Activated effector memory CD4-positive, alpha-beta T cell treated with anti-CD3 and anti-CD28 coated beads, Interleukin-2, amount 50 U/mL, for 16 hours (primary cell): ENCODE measurements around the gene LTO1.
"Not testable (repeated sequence)": the region's sequence is repeated elsewhere in the genome, so short reads cannot be mapped to it uniquely, and the experiment has no call there.

ENCODE experiments used
- DNase-seq: peaks from one replicate; pipeline ENCODE4 v3.0.0-alpha.2; 2020

Gene LTO1

DNA sequence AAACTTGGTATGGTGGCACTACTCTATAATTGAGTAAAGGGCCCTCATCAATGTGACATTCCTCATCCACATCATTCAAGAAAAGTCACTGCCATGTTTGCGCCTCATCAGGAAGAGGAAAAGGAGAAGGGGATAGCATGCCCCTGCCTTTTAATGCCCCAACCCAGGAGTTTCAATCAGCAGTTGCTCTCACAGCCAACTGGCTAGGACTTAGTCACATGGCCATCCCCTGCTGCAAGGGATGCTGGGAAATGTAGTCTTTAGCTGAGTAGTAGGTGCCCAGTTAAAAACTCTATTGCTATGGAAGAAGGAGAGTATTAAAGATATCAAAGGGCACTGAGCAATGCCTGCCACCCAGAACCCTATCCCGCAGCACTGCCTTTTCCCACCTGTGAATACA lies 45.1 kb downstream of the LTO1 start:
- no peak for DNase-seq

DNA sequence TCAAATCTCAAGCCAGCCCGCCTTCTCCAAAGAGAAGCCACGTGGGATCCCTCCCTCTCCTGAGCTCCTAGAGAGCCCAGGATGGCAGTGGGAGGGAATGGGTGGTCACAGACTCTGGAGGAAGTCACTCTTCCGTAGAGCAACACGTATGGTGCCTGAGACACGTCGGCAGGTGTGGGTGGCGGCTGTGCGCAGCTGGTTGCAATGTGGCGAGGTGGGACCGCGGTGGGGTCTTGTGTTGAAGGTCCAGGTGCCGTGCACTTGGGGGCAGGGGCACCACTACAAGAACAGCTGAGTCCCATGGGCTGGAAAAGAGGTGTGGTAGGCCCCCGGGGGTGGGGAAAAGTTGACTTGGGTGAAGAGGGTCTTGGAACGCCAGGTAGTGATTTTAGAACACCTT lies 47.6 kb downstream of the LTO1 start:
- DNase-seq: no peak

DNA sequence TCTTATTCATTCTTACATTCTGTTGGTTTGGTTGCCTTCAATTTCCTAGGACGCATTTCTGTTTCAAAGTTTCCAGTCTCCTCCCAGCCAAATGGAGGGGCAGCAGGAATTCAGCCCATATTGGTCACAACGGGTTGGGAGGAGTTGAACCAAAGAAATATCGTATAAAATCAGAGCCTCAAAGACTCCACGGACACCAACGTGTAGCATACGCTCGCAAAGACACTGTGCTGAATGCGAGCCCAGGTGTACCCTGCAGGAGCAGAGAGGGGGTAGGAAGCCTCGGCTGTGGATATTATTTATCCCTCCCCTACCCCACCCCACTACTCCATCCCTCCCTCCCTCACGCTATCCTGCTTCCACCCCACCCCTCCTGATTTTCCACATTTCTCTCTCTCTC lies 49.7 kb downstream of the LTO1 start:
- no peak for DNase-seq

DNA sequence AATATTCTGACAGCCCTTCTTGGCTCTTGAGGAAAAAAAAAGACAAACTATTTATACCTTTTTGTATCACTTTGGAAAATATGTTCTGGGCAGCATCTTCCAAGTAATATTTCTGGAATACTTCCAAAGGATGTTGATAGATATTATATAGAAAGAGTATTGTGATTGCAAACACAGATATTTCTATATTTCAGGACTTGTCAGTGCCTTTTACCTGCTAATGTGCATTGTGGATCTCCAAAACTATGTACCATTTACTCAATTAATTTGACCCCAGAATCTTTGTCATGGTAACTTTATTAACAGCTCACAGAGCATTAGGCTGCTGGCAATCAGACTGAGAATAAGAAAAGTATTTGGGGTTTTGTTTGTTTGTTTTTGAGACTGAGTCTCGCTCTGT lies 50.9 kb downstream of the LTO1 start:
- no peak for DNase-seq

DNA sequence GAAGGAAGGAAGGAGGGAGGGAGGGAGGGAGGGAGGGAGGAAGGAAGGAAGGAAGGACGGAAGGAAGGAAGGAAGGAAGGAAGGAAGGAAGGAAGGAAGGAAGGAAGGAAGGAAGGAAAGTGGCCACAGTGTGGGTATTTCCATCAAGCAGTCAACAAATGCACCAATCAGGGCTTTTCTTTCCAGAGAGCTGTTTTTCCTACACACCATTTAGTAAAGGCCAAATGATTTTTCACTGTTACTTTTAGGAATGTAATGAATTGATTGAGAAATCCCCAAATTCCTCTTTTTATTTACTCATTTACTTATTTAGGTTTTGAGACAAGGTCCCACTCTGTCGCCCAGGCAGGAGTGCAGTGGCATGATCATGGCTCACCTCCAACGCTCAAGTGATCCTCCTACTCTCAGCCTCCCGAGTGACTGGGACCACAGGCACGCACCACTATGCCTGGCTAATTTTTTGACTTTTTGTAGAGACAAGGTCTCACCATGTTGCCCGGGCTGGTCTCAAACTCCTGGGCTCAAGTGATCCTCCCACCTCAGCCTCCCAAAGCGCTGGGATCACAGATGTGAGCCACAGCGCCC lies 53.0 kb downstream of the LTO1 start:
- not testable (repeated sequence) for DNase-seq

DNA sequence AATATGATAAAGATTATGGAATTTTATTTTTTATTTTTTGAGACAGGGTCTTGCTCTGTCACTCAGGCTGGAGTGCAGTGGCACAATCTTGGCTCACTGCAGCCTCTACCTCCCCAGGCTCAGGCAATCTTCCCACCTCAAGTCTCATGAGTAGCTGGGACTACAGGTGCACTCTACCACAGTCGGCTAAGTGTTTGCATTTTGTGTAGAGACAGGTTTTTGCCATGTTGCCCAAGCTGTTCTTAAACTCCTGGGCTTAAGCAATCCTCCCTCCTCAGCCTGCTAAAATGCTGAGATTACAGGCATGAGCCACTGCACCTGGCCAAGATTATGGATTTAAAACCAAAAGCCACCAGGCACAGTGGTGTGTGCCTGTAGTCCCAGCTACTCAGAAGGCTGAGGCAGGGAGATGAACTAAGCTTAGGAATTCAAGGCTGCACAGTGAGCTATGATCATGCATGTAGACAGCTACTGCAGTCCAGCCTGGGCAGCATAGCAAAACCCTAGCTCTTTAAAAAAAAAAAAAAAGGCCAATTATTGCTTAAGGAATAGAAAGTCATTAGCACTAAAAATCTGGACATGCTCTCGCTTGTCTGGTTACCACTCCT lies 54.4 kb downstream of the LTO1 start:
- no peak for DNase-seq

DNA sequence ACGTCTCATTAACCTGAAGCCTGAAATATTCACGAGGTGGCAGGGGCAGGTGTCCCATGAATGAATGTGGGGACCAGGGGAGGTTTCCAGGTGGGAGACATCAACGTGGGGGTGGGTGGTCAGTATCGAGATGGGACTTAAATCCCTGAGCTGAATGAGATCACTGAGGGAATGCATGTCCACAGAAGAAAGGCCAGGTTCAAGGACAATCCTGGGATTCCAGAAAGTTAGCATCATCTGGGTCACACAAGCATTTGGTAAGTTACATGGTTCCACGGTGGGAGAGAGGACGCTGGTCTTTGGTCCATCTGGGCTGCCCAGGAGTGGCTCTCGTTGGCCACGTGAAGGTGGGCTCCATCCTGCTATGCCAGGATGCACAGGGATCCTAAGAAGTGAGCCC lies 56.9 kb downstream of the LTO1 start:
- no peak for DNase-seq

DNA sequence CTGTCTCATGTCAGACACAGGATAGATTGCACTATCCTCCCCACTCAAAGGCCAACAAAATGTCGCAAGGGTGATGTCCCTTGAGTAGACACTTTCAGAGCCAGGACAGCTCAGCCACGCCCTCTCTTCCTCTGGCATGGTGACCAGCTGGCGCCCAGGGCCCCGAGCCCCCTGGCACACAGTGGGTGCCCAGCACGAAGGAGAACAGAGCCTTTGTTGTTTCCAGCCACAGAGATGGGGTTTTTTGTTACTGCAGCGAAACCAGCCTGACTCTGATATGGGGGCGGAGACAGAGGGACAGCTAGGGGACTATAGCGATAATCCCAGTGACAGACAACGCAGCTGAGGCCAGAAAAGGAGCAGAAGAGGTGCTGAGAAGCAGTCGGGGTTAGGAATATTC lies 57.5 kb downstream of the LTO1 start:
- DNase-seq: no peak

DNA sequence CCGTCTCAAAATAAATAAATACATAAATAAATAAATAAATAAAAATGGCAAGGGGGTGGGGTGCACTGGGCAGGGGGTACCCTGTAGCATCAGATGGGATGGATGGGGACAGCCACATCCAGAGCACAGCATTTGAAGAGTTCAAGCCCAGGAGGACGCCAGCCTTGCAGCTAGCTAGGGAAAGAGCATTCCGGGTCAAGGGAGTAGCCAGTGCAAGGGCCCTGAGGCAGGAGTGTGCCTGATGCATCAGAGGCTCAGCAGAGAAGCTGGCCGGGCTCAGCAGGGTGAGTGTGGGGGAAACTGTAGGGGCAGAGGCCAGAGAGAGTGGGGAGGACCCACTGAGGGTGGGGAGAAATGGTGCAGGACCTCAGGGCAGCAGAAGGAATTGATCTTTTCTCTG lies 57.9 kb downstream of the LTO1 start:
- no peak for DNase-seq
